HEK293 (cell line): ENCODE measurements around the gene ANKRD23.

Source experiments
- CTCF ChIA-PET: fragments of 350-600 bp; formaldehyde crosslinking; extraction: SDS; loops from one replicate; lab custom pipeline; 2021; ENCODE audit warnings: antibody characterized with exemption; lab: Yijun Ruan, JAX
- POLR2A ChIA-PET: fragments of 300-600 bp; formaldehyde crosslinking; extraction: SDS; loops from one replicate; lab custom pipeline; 2020; ENCODE audit warnings: antibody characterized with exemption, inconsistent platforms; lab: Yijun Ruan, JAX
- H3K27ac ChIP-seq: fragments of 200-500 bp; sonication (Bioruptor generic); 2 replicates; pipeline ENCODE4 v1.5.1; 2014; ENCODE audit warnings: low read depth, low read length, control low read depth, inconsistent platforms; ENCODE audit errors: extremely low read depth
- H3K36me3 ChIP-seq, 2 experiments: fragments of 200-500 bp in 1 of 2; sonication (Bioruptor generic) in 1 of 2; 1 replicate in 1 of 2; 2 replicates in 1 of 2; pipeline ENCODE4 v1.5.1; 2014 to 2017; ENCODE audit warnings: inconsistent platforms in 2 of 2, low read length in 2 of 2; ENCODE audit not compliant: control insufficient read depth in 2 of 2, insufficient read depth in 1 of 2
- H3K4me1 ChIP-seq: fragments of 200-500 bp; sonication (Bioruptor generic); 2 replicates; pipeline ENCODE4 v1.5.1; 2014; ENCODE audit warnings: mild to moderate bottlenecking, low read length, inconsistent platforms; ENCODE audit not compliant: control insufficient read depth, insufficient read depth
- H3K4me3 ChIP-seq: 2 replicates; pipeline ENCODE4 v1.5.1; 2011; ENCODE audit warnings: low read depth, mild to moderate bottlenecking, control low read depth, low read length, moderate library complexity
- H3K9me3 ChIP-seq: fragments of 200-500 bp; sonication (Bioruptor generic); 2 replicates; pipeline ENCODE4 v1.5.1; 2014; ENCODE audit warnings: low read depth, low read length, inconsistent platforms; ENCODE audit not compliant: control insufficient read depth, insufficient read depth
- ATF2 ChIP-seq: fragments of 450-650 bp; formaldehyde crosslinking; IDR thresholded peaks from 2 replicates; pipeline ENCODE4 v1.5.1; 2016; ENCODE audit warnings: missing biosample characterization, missing genetic modification characterization, low read depth
- GLI4 ChIP-seq: fragments of 450-650 bp; formaldehyde crosslinking; IDR thresholded peaks from 2 replicates; pipeline ENCODE4 v1.5.1; 2016; ENCODE audit warnings: missing biosample characterization, missing genetic modification characterization
- GLIS1 ChIP-seq: fragments of 450-650 bp; formaldehyde crosslinking; IDR thresholded peaks from 2 replicates; pipeline ENCODE4 v1.5.1; 2016; ENCODE audit warnings: missing biosample characterization, missing genetic modification characterization
- INSM2 ChIP-seq: fragments of 450-650 bp; formaldehyde crosslinking; IDR thresholded peaks from 2 replicates; pipeline ENCODE4 v1.5.1; 2016; ENCODE audit warnings: missing biosample characterization, missing genetic modification characterization
- MEIS1 ChIP-seq: sonication (generic); formaldehyde crosslinking; IDR thresholded peaks from 2 replicates; pipeline ENCODE4 v1.8.1; 2022; ENCODE audit warnings: missing genetic modification reagents, mild to moderate bottlenecking, borderline replicate concordance
- MZF1 ChIP-seq: fragments of 450-650 bp; formaldehyde crosslinking; IDR thresholded peaks from 2 replicates; pipeline ENCODE4 v1.5.1; 2017; ENCODE audit warnings: missing biosample characterization, missing genetic modification characterization, borderline replicate concordance
- PRDM2 ChIP-seq: fragments of 450-650 bp; formaldehyde crosslinking; IDR thresholded peaks from 2 replicates; pipeline ENCODE4 v1.5.1; 2016; ENCODE audit warnings: missing biosample characterization, missing genetic modification characterization, borderline replicate concordance
- REST ChIP-seq: fragments of 450-650 bp; formaldehyde crosslinking; IDR thresholded peaks from 2 replicates; pipeline ENCODE4 v1.5.1; 2016; ENCODE audit warnings: missing biosample characterization, missing genetic modification characterization
- ZBTB26 ChIP-seq: fragments of 450-650 bp; formaldehyde crosslinking; optimal IDR thresholded peaks from 2 replicates; pipeline ENCODE3; 2016; ENCODE audit warnings: missing biosample characterization, mild to moderate bottlenecking, missing genetic modification characterization
- ZBTB8A ChIP-seq: fragments of 450-650 bp; formaldehyde crosslinking; IDR thresholded peaks from 2 replicates; pipeline ENCODE4 v1.5.1; 2016; ENCODE audit warnings: missing biosample characterization, missing genetic modification characterization
- ZEB2 ChIP-seq: fragments of 450-650 bp; formaldehyde crosslinking; IDR thresholded peaks from 2 replicates; pipeline ENCODE4 v1.5.1; 2016; ENCODE audit warnings: missing biosample characterization, missing genetic modification characterization
- ZNF121 ChIP-seq: fragments of 450-650 bp; formaldehyde crosslinking; IDR thresholded peaks from 2 replicates; pipeline ENCODE4 v1.5.1; 2016; ENCODE audit warnings: missing biosample characterization, missing genetic modification characterization
- ZNF148 ChIP-seq: fragments of 450-650 bp; formaldehyde crosslinking; IDR thresholded peaks from 2 replicates; pipeline ENCODE4 v1.5.0; 2017; ENCODE audit warnings: missing biosample characterization, missing genetic modification characterization, borderline replicate concordance
- ZNF626 ChIP-seq: fragments of 450-650 bp; sonication (Bioruptor Pico); formaldehyde crosslinking; IDR thresholded peaks from 2 replicates; pipeline ENCODE4 v1.5.1; 2018; ENCODE audit warnings: missing biosample characterization, missing genetic modification characterization, inconsistent platforms
- ZSCAN4 ChIP-seq: fragments of 450-650 bp; formaldehyde crosslinking; IDR thresholded peaks from 2 replicates; pipeline ENCODE4 v1.5.1; 2017; ENCODE audit warnings: missing biosample characterization, missing genetic modification characterization

Gene ANKRD23

GRCh38 chr2:96831679-96832078, 12.1 kb downstream of the ANKRD23 start:
- H3K27ac ChIP-seq, result no peak overlapping the region
- CTCF ChIA-PET, result interaction anchor here (1.7 kb wide), 1 partner anchor 25 kb away, joined by 3 read pairs; no protein-coding TSS in a partner anchor
- no peak overlapping the region for H3K4me3 ChIP-seq
- H3K36me3 ChIP-seq, result peaks cover 24 to 78% of the 10 kb centered on the region in 2 experiments
- POLR2A ChIA-PET, result no interaction called here
- TF ChIP-seq GLIS1 (no peak), ATF2 (no peak), MZF1 (tag by site-specific recombination) (no peak), REST (tag by site-specific recombination) (peak; percentile 94), INSM2 (tag by site-specific recombination) (no peak), ZBTB26 (tag by site-specific recombination) (no peak), ZNF121 (tag by site-specific recombination) (no peak), MEIS1 (CRISPR knock-in tag) (no peak)
- H3K9me3 ChIP-seq, result no peaks in the 10 kb centered on the region
- peaks cover 4% of the 10 kb centered on the region; the same call in 1 of the 2 replicates for H3K4me1 ChIP-seq

- ChIA-PET POLR2A (no interaction called here), CTCF (no interaction called here)
- Histone ChIP-seq H3K36me3 (peaks cover 33 to 88% of the 10 kb centered on the region in 2 experiments), H3K4me3 (no peak overlapping the region), H3K9me3 (no peaks in the 10 kb centered on the region), H3K4me1 (peaks cover 4% of the 10 kb centered on the region; the same call in 1 of the 2 replicates), H3K27ac (no peak overlapping the region)
- TF ChIP-seq ZBTB8A (no peak), ZNF626 (tag by site-specific recombination) (no peak), ZEB2 (no peak), ZNF148 (no peak), ZSCAN4 (no peak), GLI4 (tag by site-specific recombination) (no peak), PRDM2 (tag by site-specific recombination) (no peak)
These were observed 13.7 kb downstream of the ANKRD23 start for GRCh38 chr2:96830044-96830562.
